HFFc6 (cell line): ENCODE data around the gene NPPC. TPM values are rescaled to one million over a fixed set of nuclear protein-coding genes. Genes with fewer than 3 reads are reported as not detected.
A peak's percentile ranks its signal among the peaks of the same experiment; 100 is the strongest.

Experiments
- DNase-seq: peaks from one replicate; pipeline ENCODE4 v3.0.0-alpha.2; 2018
- H3K27ac Mint-ChIP-seq: 2 replicates; pipeline ENCODE4 v1.8.0; 2020; ENCODE audit warnings: mild to moderate bottlenecking, mixed read lengths
- H3K27me3 Mint-ChIP-seq: 2 replicates; pipeline ENCODE4 v1.8.0; 2021; ENCODE audit warnings: mild to moderate bottlenecking, moderate library complexity, mixed read lengths; ENCODE audit not compliant: insufficient read depth
- H3K36me3 Mint-ChIP-seq: 2 replicates; pipeline ENCODE4 v1.8.0; 2021; ENCODE audit warnings: low read depth, mixed read lengths
- H3K4me1 Mint-ChIP-seq: 2 replicates; pipeline ENCODE4 v1.8.0; 2020; ENCODE audit warnings: low read depth, mixed read lengths
- H3K4me3 Mint-ChIP-seq: 2 replicates; pipeline ENCODE4 v1.8.0; 2020; ENCODE audit warnings: mild to moderate bottlenecking, moderate library complexity, mixed read lengths
- H3K9me3 Mint-ChIP-seq: 2 replicates; pipeline ENCODE4 v1.8.0; 2020; ENCODE audit warnings: mild to moderate bottlenecking, mixed read lengths
- total RNA-seq, 6 experiments: library from RNA; stranded (reverse); fragmentation: NEBNext Ultra II Directional; extraction: Animal tissue kit (Norgen Biotek cat#: 25700); gene quantifications; 2 replicates in 1 of 6; 3 replicates in 5 of 6; pipeline ENCODE4 v1.2.3, GENCODE V29; 2021
- TF ChIP-seq, protein P1 (sequence below): fragments of 200-600 bp; sonication (generic); IDR thresholded peaks from 2 replicates; pipeline ENCODE4 v1.5.0; 2021; ENCODE audit warnings: antibody characterized with exemption, mild to moderate bottlenecking

The NPPC gene
- total RNA-seq, 6 experiments from 2014 or later = not detected

DNA sequence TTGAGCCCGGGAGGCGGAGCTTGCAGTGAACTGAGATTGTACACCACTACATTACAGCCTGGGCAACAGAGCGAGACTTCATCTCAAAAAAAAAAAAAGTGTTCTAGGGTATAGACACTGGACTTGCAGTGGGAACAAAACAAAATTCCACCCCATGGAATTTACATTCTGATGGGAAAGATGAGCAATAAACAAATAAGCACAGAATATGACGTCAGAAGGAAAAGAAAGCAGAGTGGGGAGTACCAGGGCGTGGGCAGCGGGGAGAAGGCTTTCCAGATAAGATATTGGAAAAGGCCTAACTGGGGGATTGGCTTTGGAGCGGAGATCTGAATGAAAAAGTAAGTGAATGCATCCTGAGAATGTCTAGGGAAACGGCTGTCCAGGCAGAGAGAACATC is 17.6 kb downstream of the NPPC start:
- Mint-ChIP-seq H3K36me3 (no peaks in the 10 kb centered on the region), H3K27ac (no peak overlapping the region), H3K4me1 (peaks cover 7% of the 10 kb centered on the region; the same call in 1 of the 2 replicates), H3K27me3 (peaks cover 25% of the 10 kb centered on the region), H3K9me3 (no peaks in the 10 kb centered on the region), H3K4me3 (no peak overlapping the region)
- TF ChIP-seq, protein P1, sequence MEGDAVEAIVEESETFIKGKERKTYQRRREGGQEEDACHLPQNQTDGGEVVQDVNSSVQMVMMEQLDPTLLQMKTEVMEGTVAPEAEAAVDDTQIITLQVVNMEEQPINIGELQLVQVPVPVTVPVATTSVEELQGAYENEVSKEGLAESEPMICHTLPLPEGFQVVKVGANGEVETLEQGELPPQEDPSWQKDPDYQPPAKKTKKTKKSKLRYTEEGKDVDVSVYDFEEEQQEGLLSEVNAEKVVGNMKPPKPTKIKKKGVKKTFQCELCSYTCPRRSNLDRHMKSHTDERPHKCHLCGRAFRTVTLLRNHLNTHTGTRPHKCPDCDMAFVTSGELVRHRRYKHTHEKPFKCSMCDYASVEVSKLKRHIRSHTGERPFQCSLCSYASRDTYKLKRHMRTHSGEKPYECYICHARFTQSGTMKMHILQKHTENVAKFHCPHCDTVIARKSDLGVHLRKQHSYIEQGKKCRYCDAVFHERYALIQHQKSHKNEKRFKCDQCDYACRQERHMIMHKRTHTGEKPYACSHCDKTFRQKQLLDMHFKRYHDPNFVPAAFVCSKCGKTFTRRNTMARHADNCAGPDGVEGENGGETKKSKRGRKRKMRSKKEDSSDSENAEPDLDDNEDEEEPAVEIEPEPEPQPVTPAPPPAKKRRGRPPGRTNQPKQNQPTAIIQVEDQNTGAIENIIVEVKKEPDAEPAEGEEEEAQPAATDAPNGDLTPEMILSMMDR = no peak
- DNase-seq = no peak

DNA sequence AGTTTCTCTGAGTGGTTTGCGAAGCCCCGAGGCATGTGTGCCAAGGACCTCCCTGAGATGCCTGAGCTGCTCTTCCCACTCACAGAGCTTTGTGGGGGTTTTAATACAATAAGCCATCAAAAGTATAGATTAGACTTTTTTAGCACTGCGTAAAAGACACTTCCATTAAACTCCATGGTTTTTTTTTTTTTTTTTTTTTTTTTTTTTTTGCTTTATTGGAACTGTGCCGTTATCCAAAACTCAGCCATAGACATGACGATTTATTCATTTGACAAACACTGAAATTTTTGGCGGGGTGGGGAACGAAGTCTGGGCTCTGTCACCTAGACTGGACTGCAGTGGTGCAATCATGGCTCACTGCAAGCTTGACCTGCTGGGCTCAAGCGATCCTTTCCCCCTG is 18.4 kb downstream of the NPPC start:
- DNase-seq = no peak
- Mint-ChIP-seq H3K36me3 (no peaks in the 10 kb centered on the region), H3K27ac (no peak overlapping the region), H3K4me1 (peaks cover 7% of the 10 kb centered on the region; the same call in 1 of the 2 replicates), H3K9me3 (no peaks in the 10 kb centered on the region), H3K4me3 (no peak overlapping the region), H3K27me3 (peaks cover 24% of the 10 kb centered on the region)
- TF ChIP-seq, protein P1 = no peak

DNA sequence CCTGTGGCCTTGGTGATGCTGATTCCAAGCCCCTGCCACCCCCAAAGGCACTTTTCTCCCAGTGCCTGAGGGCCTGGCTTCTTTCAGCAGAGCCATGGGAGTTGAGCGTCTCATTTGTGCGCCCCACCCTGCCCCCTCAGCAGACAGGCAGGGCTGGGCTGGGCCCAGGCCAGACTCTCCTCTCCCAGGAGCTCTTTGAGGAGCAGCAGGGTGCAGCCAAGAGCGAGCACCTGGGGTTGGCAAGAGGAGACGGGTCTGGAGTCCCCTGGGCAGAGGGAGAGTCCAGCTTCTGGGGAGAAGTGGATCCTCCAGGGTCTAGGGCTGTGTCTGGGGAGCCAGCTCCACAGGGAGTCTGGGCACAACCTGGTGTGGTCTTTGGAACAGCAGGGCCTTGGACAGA is 21.2 kb downstream of the NPPC start:
- H3K36me3 Mint-ChIP-seq = no peaks in the 10 kb centered on the region
- DNase-seq = no peak
- H3K4me3 Mint-ChIP-seq = no peak overlapping the region
- H3K27me3 Mint-ChIP-seq = peaks cover 14% of the 10 kb centered on the region
- TF ChIP-seq, protein P1 = no peak
- no peaks in the 10 kb centered on the region for H3K9me3 Mint-ChIP-seq
- no peak overlapping the region for H3K27ac Mint-ChIP-seq
- peaks cover 7% of the 10 kb centered on the region; the same call in 1 of the 2 replicates for H3K4me1 Mint-ChIP-seq

DNA sequence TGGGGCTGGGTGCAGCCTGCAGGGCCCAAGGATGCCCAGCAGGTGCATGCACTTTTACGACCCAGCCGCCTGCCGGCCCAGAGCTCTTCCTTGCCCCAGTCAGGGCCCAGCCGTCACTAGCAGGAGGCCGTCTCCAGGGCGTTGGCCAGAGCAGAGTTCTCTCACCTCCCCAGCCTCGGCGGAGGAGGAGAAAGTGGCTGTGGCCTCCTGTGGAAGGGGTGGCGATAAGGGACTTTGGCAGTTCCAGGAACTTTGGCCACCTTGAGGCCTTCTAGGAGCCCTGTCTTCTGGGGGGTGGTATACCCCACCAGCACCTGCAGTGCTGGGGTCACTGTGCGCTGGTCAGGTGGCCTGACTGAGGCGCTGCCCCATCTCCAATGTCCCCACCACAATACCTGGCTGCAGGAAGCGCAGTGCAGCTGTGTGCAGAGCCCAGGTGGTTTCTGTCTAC is 22.0 kb downstream of the NPPC start:
- no peaks in the 10 kb centered on the region for H3K36me3 Mint-ChIP-seq
- DNase-seq = no peak
- H3K27ac Mint-ChIP-seq = no peak overlapping the region
- H3K9me3 Mint-ChIP-seq = no peaks in the 10 kb centered on the region
- no peak overlapping the region for H3K4me3 Mint-ChIP-seq
- TF ChIP-seq, protein P1 = peak; percentile 20; the same call in 1 of the 2 replicates
- peaks cover 7% of the 10 kb centered on the region; the same call in 1 of the 2 replicates for H3K4me1 Mint-ChIP-seq
- H3K27me3 Mint-ChIP-seq = peaks cover 12% of the 10 kb centered on the region

DNA sequence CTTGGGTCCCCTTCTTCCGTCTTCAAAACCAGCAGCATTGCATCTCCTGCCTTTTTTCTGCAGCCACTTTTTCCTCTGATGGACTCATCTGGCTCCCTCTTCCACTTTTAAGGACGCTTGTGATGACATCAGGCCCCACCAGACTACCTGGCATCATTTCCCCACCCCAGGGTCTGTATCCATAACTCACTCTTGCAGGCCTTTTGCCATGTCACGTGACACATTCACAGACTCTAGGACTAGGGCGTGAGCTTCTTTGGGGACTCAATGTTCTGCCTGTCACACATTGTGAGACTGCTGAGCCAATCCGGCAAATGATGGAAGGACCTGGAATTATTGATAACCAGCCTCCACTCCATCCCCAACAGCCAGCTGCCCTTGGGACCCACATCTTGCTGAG is 23.6 kb downstream of the NPPC start:
- Mint-ChIP-seq H3K27me3 (peaks cover 11% of the 10 kb centered on the region), H3K4me3 (no peak overlapping the region), H3K9me3 (no peaks in the 10 kb centered on the region), H3K27ac (no peak overlapping the region), H3K4me1 (peaks cover 7% of the 10 kb centered on the region; the same call in 1 of the 2 replicates), H3K36me3 (no peaks in the 10 kb centered on the region)
- TF ChIP-seq, protein P1 = no peak
- DNase-seq = no peak

DNA sequence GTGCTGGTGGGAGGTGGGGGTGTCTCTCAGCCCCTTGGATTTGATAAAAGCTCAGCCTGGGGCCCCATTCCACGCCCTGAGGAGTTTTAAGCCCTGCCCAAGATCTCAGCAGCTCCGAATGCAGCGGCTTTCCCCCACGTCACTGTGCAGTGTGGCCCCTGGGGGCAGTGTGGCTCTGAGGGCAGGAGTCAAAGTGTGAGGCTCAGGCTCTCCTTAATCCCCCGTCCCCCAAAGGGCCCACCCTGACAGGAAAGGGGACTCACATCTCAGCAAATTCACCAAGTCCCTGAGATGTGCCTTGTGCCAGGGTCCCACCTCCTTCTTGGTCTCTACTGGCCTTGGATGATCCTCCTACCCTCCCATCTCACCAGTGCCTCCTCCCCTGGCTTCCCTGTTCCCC is 25.2 kb downstream of the NPPC start:
- H3K36me3 Mint-ChIP-seq = no peaks in the 10 kb centered on the region
- H3K27me3 Mint-ChIP-seq = peaks cover 19% of the 10 kb centered on the region
- no peak for DNase-seq
- no peaks in the 10 kb centered on the region for H3K9me3 Mint-ChIP-seq
- H3K27ac Mint-ChIP-seq = no peak overlapping the region
- no peak overlapping the region for H3K4me3 Mint-ChIP-seq
- TF ChIP-seq, protein P1 = no peak
- H3K4me1 Mint-ChIP-seq = peaks cover 3% of the 10 kb centered on the region; the same call in 1 of the 2 replicates
